Measurements from ENCODE around the gene C19orf38. TPM values are rescaled to one million over a fixed set of nuclear protein-coding genes. Genes with fewer than 3 reads are reported as not detected.
A peak's percentile ranks its signal among the peaks of the same experiment; 100 is the strongest.
"Not testable (repeated sequence)": the region's sequence is repeated elsewhere in the genome, so short reads cannot be mapped to it uniquely, and the experiment has no call there.

C19orf38 gene
- total RNA-seq, 1 experiment from 2014 or later: not detected

GRCh38 chr19:10872546-10873107 lies 24.4 kb downstream of the C19orf38 start:
- DNase-seq (ENCODE audit: low read depth): no peak

GRCh38 chr19:10874024-10874423 lies 25.8 kb downstream of the C19orf38 start:
- no peak for DNase-seq (ENCODE audit: low read depth)

GRCh38 chr19:10876459-10877240 lies 28.4 kb downstream of the C19orf38 start:
- no peak for DNase-seq (ENCODE audit: low read depth)

GRCh38 chr19:10877608-10878007 lies 29.4 kb downstream of the C19orf38 start:
- DNase-seq (ENCODE audit: low read depth): not testable (repeated sequence)

GRCh38 chr19:10878253-10878652 lies 30.0 kb downstream of the C19orf38 start:
- no peak for DNase-seq (ENCODE audit: low read depth)

GRCh38 chr19:10881403-10882107 lies 33.3 kb downstream of the C19orf38 start:
- DNase-seq (ENCODE audit: low read depth): no peak

- no peak for DNase-seq (ENCODE audit: low read depth)
Measured at GRCh38 chr19:10882108-10882457, 33.9 kb downstream of the C19orf38 start.

GRCh38 chr19:10884274-10884673 lies 36.1 kb downstream of the C19orf38 start:
- peak; percentile 75 for DNase-seq (ENCODE audit: low read depth)

- DNase-seq (ENCODE audit: low read depth): no peak
Measured at GRCh38 chr19:10885201-10886169, 37.3 kb downstream of the C19orf38 start.

GRCh38 chr19:10887616-10888367 lies 39.6 kb downstream of the C19orf38 start:
- no peak for DNase-seq (ENCODE audit: low read depth)

- no peak for DNase-seq (ENCODE audit: low read depth)
Measured at GRCh38 chr19:10888421-10888866, 40.2 kb downstream of the C19orf38 start.

- no peak for DNase-seq (ENCODE audit: low read depth)
Measured at GRCh38 chr19:10889880-10890279, 41.7 kb downstream of the C19orf38 start.

- DNase-seq (ENCODE audit: low read depth): no peak
Measured at GRCh38 chr19:10891405-10892086, 43.3 kb downstream of the C19orf38 start.

- DNase-seq (ENCODE audit: low read depth): peak; percentile 73
Measured at GRCh38 chr19:10892256-10892655, 44.0 kb downstream of the C19orf38 start.

GRCh38 chr19:10894911-10895213 lies 46.6 kb downstream of the C19orf38 start:
- no peak for DNase-seq (ENCODE audit: low read depth)

GRCh38 chr19:10895363-10895762 lies 47.1 kb downstream of the C19orf38 start:
- no peak for DNase-seq (ENCODE audit: low read depth)

- no peak for DNase-seq (ENCODE audit: low read depth)
Measured at GRCh38 chr19:10895920-10896319, 47.7 kb downstream of the C19orf38 start.

- DNase-seq (ENCODE audit: low read depth): no peak
Measured at GRCh38 chr19:10896851-10897526, 48.8 kb downstream of the C19orf38 start.

- no peak for DNase-seq (ENCODE audit: low read depth)
Measured at GRCh38 chr19:10898633-10899032, 50.4 kb downstream of the C19orf38 start.

Data from LHCN-M2 (cell line).